PC-3 (cell line): ENCODE results near the gene DCDC1.

ENCODE experiments used
- EZH2 ChIP-seq: fragments of 300-600 bp; sonication (generic); IDR thresholded peaks from one replicate; pipeline ENCODE4 v1.6.1; 2017; ENCODE audit warnings: antibody characterized with exemption, mild to moderate bottlenecking, low read length; ENCODE audit not compliant: unreplicated experiment
- EZH2phosphoT487 ChIP-seq: fragments of 300-600 bp; sonication (generic); IDR thresholded peaks from 2 replicates; pipeline ENCODE4 v1.6.1; 2018; ENCODE audit warnings: mild to moderate bottlenecking, antibody characterized with exemption, low read length, borderline replicate concordance
- TF ChIP-seq, protein P1 (sequence below): fragments of 300-600 bp; sonication (generic); conservative IDR thresholded peaks from 2 replicates; pipeline ENCODE4 v1.5.1; 2017; ENCODE audit warnings: antibody characterized with exemption, low read depth, mild to moderate bottlenecking, low read length

DNA sequence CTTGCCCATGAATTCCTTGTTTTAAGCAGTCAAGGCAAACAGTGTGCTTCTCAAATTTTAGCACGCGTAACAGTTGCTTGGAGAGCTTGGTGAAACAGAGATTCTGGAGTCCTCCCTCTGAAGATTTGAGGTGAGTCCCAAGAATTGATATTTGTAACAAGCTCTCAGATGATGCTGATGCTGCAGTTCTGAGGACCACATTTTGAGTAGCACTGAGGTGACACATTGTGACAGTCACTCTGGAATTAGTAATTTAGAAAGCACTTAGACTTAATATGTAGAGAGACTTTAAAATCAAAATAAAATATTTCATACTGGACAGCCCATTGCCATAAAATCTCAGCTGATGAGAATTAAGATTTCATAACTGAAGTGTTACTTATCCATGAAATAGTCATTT lies 38.7 kb upstream of the DCDC1 start:
- TF ChIP-seq, protein P1, sequence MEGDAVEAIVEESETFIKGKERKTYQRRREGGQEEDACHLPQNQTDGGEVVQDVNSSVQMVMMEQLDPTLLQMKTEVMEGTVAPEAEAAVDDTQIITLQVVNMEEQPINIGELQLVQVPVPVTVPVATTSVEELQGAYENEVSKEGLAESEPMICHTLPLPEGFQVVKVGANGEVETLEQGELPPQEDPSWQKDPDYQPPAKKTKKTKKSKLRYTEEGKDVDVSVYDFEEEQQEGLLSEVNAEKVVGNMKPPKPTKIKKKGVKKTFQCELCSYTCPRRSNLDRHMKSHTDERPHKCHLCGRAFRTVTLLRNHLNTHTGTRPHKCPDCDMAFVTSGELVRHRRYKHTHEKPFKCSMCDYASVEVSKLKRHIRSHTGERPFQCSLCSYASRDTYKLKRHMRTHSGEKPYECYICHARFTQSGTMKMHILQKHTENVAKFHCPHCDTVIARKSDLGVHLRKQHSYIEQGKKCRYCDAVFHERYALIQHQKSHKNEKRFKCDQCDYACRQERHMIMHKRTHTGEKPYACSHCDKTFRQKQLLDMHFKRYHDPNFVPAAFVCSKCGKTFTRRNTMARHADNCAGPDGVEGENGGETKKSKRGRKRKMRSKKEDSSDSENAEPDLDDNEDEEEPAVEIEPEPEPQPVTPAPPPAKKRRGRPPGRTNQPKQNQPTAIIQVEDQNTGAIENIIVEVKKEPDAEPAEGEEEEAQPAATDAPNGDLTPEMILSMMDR = no peak
- no peak for TF ChIP-seq EZH2
- no peak for TF ChIP-seq EZH2phosphoT487
